Loucy (cell line): ENCODE data around the gene CD6.

Experiments used
- EZH2phosphoT487 ChIP-seq: fragments of 200-600 bp; IDR thresholded peaks from 2 replicates; pipeline ENCODE4 v1.6.1; 2018; ENCODE audit warnings: antibody characterized with exemption, mild to moderate bottlenecking, moderate library complexity, borderline replicate concordance
- TF ChIP-seq, protein P1 (sequence below): fragments of 200-600 bp; sonication (generic); conservative IDR thresholded peaks from 2 replicates; pipeline ENCODE4 v1.5.1; 2014; ENCODE audit warnings: mild to moderate bottlenecking, antibody characterized with exemption, low read length

DNA sequence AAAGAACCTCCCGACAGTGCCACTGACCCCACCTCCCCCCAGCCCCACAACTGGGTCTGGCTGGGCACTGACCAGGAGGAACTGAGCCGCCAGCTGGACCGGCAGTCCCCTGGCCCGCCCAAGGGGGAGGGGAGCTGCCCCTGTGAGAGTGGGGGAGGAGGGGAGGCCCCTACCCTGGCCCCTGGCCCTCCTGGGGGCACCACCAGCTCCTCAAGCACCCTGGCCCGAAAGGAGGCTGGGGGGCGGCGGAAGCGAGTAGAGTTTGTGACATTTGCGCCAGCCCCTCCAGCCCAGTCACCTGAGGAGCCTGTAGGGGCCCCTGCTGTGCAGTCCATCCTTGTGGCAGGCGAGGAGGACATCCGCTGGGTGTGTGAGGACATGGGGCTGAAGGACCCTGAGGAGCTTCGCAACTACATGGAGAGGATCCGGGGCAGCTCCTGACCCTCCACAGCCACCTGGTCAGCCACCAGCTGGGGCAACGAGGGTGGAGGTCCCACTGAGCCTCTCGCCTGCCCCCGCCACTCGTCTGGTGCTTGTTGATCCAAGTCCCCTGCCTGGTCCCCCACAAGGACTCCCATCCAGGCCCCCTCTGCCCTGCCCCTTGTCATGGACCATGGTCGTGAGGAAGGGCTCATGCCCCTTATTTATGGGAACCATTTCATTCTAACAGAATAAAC, 34.9 kb upstream of the CD6 start:
- TF ChIP-seq, protein P1, sequence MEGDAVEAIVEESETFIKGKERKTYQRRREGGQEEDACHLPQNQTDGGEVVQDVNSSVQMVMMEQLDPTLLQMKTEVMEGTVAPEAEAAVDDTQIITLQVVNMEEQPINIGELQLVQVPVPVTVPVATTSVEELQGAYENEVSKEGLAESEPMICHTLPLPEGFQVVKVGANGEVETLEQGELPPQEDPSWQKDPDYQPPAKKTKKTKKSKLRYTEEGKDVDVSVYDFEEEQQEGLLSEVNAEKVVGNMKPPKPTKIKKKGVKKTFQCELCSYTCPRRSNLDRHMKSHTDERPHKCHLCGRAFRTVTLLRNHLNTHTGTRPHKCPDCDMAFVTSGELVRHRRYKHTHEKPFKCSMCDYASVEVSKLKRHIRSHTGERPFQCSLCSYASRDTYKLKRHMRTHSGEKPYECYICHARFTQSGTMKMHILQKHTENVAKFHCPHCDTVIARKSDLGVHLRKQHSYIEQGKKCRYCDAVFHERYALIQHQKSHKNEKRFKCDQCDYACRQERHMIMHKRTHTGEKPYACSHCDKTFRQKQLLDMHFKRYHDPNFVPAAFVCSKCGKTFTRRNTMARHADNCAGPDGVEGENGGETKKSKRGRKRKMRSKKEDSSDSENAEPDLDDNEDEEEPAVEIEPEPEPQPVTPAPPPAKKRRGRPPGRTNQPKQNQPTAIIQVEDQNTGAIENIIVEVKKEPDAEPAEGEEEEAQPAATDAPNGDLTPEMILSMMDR, result no peak
- TF ChIP-seq EZH2phosphoT487, result no peak
